Measurements from ENCODE around the gene RGMB.
A peak's percentile ranks its signal among the peaks of the same experiment; 100 is the strongest.

Gene RGMB

DNA sequence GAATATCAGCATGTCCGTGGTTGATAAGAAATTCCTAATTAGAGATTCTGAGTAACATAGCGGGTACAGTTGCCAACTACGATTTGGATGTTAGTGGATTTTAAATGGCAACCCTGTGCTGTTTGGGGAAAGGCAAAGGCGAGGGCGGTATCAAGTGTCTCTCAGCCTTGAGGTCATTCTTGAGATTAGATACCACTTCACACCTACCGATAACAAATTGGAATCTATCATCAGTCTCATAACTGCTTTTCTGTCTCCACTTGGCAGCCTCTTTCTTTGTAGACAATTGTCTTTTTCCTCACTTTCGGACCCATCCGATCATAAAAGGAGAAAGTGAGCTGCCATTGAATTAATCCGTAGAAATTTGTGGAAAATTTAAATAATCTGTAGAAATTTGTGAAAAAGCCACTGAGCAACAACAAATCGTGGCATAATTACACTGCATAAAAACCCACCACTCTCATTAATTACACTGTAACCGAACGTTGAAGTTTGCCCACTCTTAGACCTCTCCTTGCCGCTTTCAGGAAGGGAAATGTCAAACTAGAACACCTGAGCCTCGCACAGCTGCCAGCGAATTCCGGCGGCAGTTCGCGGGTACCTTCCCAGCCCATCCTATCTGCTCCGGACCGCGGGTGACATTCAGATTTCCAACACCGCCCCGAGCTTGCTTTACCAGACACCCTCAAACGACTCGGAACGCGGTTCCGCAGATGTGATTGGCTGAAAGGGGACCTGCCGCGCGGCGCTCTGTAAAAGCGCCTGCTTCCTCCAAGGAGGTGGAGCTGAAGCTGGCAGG, 849 bp upstream of the RGMB start (continued):
- TF ChIP-seq ZNF530 (tag by site-specific recombination; IDR thresholded peaks at IDR 0.05; ENCODE audit: low read depth) (no peak), ZNF426 (tag by site-specific recombination; IDR thresholded peaks at IDR 0.05) (no peak), ZFP69B (tag by site-specific recombination; IDR thresholded peaks at IDR 0.05) (0 out of 2 replicates have a peak, but pooled peaks have one; percentile 27), ZSCAN16 (tag by site-specific recombination; IDR thresholded peaks at IDR 0.05) (no peak), ZNF626 (tag by site-specific recombination; IDR thresholded peaks at IDR 0.05) (no peak), KLF16 (tag by site-specific recombination; IDR thresholded peaks at IDR 0.05) (no peak), ZNF701 (tag by site-specific recombination; IDR thresholded peaks at IDR 0.05) (no peak), ZEB2 (tag by site-specific recombination; IDR thresholded peaks at IDR 0.05) (no peak), ZFP3 (tag by site-specific recombination; IDR thresholded peaks at IDR 0.05; ENCODE audit: low read depth) (no peak), ZNF133 (tag by site-specific recombination; IDR thresholded peaks at IDR 0.05) (no peak), OVOL3 (tag by site-specific recombination; IDR thresholded peaks at IDR 0.05) (no peak), ZNF423 (tag by site-specific recombination; IDR thresholded peaks at IDR 0.05) (no peak), ZNF174 (tag by site-specific recombination; IDR thresholded peaks at IDR 0.05) (no peak), ZNF529 (tag by site-specific recombination; IDR thresholded peaks at IDR 0.05; ENCODE audit: insufficient replicate concordance) (no peak), ZNF23 (tag by site-specific recombination; IDR thresholded peaks at IDR 0.05; ENCODE audit: borderline replicate concordance) (no peak), TCF7L2 (IDR thresholded peaks at IDR 0.05; ENCODE audit: borderline replicate concordance, low read depth, low read length) (no peak), ZNF394 (tag by site-specific recombination; IDR thresholded peaks at IDR 0.05; ENCODE audit: borderline replicate concordance) (no peak), MEIS1 (CRISPR knock-in tag; IDR thresholded peaks at IDR 0.05; ENCODE audit: borderline replicate concordance) (no peak), ZNF239 (tag by site-specific recombination; IDR thresholded peaks at IDR 0.05) (no peak), ZNF629 (tag by site-specific recombination; IDR thresholded peaks at IDR 0.05) (peak; percentile 32; the same call in 1 of the 2 replicates), ZBTB7A (tag by site-specific recombination; IDR thresholded peaks at IDR 0.05; ENCODE audit: low read depth) (no peak), ZNF335 (tag by site-specific recombination; conservative IDR thresholded peaks at IDR 0.05) (no peak), HOXD13 (CRISPR knock-in tag; IDR thresholded peaks at IDR 0.05; ENCODE audit: borderline replicate concordance) (no peak), ZNF623 (tag by site-specific recombination; IDR thresholded peaks at IDR 0.05) (no peak), ZNF391 (tag by site-specific recombination; IDR thresholded peaks at IDR 0.05; ENCODE audit: borderline replicate concordance, low read depth) (no peak), SP7 (tag by site-specific recombination; IDR thresholded peaks at IDR 0.05) (peak; percentile 81)
- TF ChIP-seq, protein P1, sequence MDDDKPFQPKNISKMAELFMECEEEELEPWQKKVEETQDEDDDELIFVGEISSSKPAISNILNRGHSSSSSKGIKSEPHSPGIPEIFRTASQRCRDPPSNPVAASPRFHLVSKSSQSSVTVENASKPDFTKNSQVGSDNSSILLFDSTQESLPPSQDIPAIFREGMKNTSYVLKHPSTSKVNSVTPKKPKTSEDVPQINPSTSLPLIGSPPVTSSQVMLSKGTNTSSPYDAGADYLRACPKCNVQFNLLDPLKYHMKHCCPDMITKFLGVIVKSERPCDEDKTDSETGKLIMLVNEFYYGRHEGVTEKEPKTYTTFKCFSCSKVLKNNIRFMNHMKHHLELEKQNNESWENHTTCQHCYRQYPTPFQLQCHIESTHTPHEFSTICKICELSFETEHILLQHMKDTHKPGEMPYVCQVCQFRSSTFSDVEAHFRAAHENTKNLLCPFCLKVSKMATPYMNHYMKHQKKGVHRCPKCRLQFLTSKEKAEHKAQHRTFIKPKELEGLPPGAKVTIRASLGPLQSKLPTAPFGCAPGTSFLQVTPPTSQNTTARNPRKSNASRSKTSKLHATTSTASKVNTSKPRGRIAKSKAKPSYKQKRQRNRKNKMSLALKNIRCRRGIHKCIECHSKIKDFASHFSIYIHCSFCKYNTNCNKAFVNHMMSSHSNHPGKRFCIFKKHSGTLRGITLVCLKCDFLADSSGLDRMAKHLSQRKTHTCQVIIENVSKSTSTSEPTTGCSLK (tag by site-specific recombination; IDR thresholded peaks at IDR 0.05), result no peak
- TF ChIP-seq, protein P2, sequence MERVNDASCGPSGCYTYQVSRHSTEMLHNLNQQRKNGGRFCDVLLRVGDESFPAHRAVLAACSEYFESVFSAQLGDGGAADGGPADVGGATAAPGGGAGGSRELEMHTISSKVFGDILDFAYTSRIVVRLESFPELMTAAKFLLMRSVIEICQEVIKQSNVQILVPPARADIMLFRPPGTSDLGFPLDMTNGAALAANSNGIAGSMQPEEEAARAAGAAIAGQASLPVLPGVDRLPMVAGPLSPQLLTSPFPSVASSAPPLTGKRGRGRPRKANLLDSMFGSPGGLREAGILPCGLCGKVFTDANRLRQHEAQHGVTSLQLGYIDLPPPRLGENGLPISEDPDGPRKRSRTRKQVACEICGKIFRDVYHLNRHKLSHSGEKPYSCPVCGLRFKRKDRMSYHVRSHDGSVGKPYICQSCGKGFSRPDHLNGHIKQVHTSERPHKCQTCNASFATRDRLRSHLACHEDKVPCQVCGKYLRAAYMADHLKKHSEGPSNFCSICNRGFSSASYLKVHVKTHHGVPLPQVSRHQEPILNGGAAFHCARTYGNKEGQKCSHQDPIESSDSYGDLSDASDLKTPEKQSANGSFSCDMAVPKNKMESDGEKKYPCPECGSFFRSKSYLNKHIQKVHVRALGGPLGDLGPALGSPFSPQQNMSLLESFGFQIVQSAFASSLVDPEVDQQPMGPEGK (tag by site-specific recombination; IDR thresholded peaks at IDR 0.05), result no peak
- TF ChIP-seq, protein P3, sequence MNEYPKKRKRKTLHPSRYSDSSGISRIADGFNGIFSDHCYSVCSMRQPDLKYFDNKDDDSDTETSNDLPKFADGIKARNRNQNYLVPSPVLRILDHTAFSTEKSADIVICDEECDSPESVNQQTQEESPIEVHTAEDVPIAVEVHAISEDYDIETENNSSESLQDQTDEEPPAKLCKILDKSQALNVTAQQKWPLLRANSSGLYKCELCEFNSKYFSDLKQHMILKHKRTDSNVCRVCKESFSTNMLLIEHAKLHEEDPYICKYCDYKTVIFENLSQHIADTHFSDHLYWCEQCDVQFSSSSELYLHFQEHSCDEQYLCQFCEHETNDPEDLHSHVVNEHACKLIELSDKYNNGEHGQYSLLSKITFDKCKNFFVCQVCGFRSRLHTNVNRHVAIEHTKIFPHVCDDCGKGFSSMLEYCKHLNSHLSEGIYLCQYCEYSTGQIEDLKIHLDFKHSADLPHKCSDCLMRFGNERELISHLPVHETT (tag by site-specific recombination; IDR thresholded peaks at IDR 0.05), result no peak; the same call in 1 of the 2 replicates
- TF ChIP-seq, protein P4, sequence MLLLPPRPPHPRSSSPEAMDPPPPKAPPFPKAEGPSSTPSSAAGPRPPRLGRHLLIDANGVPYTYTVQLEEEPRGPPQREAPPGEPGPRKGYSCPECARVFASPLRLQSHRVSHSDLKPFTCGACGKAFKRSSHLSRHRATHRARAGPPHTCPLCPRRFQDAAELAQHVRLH (tag by site-specific recombination; IDR thresholded peaks at IDR 0.05), result peak; percentile 90
- TF ChIP-seq, protein P5, sequence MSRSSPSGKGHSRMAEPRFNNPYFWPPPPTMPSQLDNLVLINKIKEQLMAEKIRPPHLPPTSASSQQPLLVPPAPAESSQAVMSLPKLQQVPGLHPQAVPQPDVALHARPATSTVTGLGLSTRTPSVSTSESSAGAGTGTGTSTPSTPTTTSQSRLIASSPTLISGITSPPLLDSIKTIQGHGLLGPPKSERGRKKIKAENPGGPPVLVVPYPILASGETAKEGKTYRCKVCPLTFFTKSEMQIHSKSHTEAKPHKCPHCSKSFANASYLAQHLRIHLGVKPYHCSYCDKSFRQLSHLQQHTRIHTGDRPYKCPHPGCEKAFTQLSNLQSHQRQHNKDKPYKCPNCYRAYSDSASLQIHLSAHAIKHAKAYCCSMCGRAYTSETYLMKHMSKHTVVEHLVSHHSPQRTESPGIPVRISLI (tag by site-specific recombination; IDR thresholded peaks at IDR 0.05), result no peak
- TF ChIP-seq, protein P6, sequence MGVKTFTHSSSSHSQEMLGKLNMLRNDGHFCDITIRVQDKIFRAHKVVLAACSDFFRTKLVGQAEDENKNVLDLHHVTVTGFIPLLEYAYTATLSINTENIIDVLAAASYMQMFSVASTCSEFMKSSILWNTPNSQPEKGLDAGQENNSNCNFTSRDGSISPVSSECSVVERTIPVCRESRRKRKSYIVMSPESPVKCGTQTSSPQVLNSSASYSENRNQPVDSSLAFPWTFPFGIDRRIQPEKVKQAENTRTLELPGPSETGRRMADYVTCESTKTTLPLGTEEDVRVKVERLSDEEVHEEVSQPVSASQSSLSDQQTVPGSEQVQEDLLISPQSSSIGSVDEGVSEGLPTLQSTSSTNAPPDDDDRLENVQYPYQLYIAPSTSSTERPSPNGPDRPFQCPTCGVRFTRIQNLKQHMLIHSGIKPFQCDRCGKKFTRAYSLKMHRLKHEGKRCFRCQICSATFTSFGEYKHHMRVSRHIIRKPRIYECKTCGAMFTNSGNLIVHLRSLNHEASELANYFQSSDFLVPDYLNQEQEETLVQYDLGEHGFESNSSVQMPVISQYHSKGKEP (tag by site-specific recombination; IDR thresholded peaks at IDR 0.05), result peak; percentile 5; the same call in 1 of the 2 replicates

Data from HEK293 (cell line).